Natural killer cell treated with Interleukin-12 subunit alpha and Interleukin-12 subunit beta and Interleukin-15 and Interleukin-18, amount 100 ng/mL, for 72 hours (primary cell): ENCODE data around the gene SLF2. TPM values are rescaled to one million over a fixed set of nuclear protein-coding genes. Genes with fewer than 3 reads are reported as not detected.

Experiments
- ATAC-seq, 2 donors: fragments of 150-1000 bp; cut with Tn5 transposase in 1 of 2; sonication (Bioruptor Pico), chemical (Tn5 transposase) in 1 of 2; 2 replicates each; pipeline ENCODE4 v1.10.0; 2021
- DNase-seq: peaks from one replicate; pipeline ENCODE4 v3.0.0; 2022; ENCODE audit warnings: low spot score
- H3K27ac Mint-ChIP-seq, 2 donors: 1 replicate in 1 of 2; 2 replicates in 1 of 2; pipeline ENCODE4 v1.8.0; 2022; ENCODE audit warnings: mixed read lengths in 2 of 2, mild to moderate bottlenecking in 1 of 2, moderate library complexity in 1 of 2
- H3K27me3 Mint-ChIP-seq, 2 donors: 1 replicate in 1 of 2; 2 replicates in 1 of 2; pipeline ENCODE4 v1.8.0; 2022; ENCODE audit warnings: mixed read lengths in 2 of 2
- H3K36me3 Mint-ChIP-seq: one replicate; pipeline ENCODE4 v1.8.0; 2022; ENCODE audit warnings: mixed read lengths
- H3K4me1 Mint-ChIP-seq, 2 donors: 1 replicate in 1 of 2; 2 replicates in 1 of 2; pipeline ENCODE4 v1.8.0; 2022; ENCODE audit warnings: low read depth in 2 of 2, mixed read lengths in 2 of 2, mild to moderate bottlenecking in 1 of 2
- H3K4me3 Mint-ChIP-seq: one replicate; pipeline ENCODE4 v1.8.0; 2022; ENCODE audit warnings: mixed read lengths
- H3K9me3 Mint-ChIP-seq: 2 replicates; pipeline ENCODE4 v1.8.0; 2022; ENCODE audit warnings: mixed read lengths
- total RNA-seq, 2 donors: library from RNA; stranded (reverse); gene quantifications; one replicate each; pipeline ENCODE4 v1.2.3, GENCODE V29; 2022

The SLF2 gene
- total RNA-seq, 2 donors from 2014 or later = 27.8 to 44.3 TPM

DNA sequence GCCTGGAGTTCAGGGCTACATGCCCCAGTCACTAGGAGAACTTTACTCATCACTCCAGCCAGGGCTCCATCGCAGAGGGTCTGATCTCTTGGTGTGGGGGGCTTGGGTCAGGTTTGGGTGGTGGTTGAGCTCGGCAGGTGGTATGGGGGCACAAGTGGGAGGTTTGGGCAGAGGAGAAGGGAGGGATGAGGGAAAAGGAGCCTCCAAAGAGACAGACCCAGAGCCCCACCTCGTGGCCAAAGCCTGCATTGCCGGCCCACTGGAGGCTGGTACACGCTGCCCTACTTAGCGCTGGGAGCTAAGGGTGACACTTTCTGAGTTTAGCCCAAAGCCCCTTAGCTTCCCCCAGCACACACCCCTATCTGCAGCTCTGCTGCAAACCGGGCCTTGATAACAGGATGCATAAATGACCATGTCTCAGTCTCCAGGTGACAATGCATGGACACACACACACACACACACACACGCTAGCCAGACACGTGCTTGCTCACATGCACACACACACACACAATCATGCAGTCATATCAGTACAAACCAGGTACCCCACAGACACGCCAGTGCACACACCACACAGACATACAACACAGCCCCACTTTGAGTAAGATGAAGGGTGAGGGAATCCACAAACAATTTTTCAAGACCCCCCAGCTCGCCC, 101.6 kb downstream of the SLF2 start:
- Mint-ChIP-seq H3K36me3 (no peaks in the 10 kb centered on the region), H3K27me3 (peaks cover 25 to 29% of the 10 kb centered on the region in 2 donors), H3K4me1 (peaks cover 10 to 18% of the 10 kb centered on the region in 2 donors), H3K27ac (no peak overlapping the region), H3K9me3 (no peaks in the 10 kb centered on the region), H3K4me3 (no peak overlapping the region)
- DNase-seq (no peak), ATAC-seq (peak; percentile 56 to 72)

Other genes with a start within 250 kb of the SLF2 start
- not detected for gene PAX2, start 167.4 kb upstream of the SLF2 start, total RNA-seq
- gene SEMA4G, start 56.5 kb downstream of the SLF2 start, total RNA-seq = under 1 TPM in 1 of 2 donors, not detected in 1; 0.19 TPM
- gene MRPL43, start 74.5 kb downstream of the SLF2 start, total RNA-seq = 10 to 100 TPM; 52.3 to 60.7 TPM
- gene TWNK, start 74.6 kb downstream of the SLF2 start, total RNA-seq = 10 to 100 TPM; 13.6 to 34.2 TPM
- gene LZTS2, start 86.8 kb downstream of the SLF2 start, total RNA-seq = 1 to 10 TPM; 6.2 to 6.4 TPM
- under 1 TPM; 0.17 to 0.62 TPM for gene PDZD7, start 118.2 kb downstream of the SLF2 start, total RNA-seq
- gene SFXN3, start 118.3 kb downstream of the SLF2 start, total RNA-seq = 10 to 100 TPM; 12.5 to 21.1 TPM
- 1 to 10 TPM in 1 of 2 donors, not detected in 1; 1.9 TPM for gene KAZALD1, start 149.0 kb downstream of the SLF2 start, total RNA-seq
- gene TLX1, start 218.3 kb downstream of the SLF2 start, total RNA-seq = not detected